MM.1S (cell line): Measurements from ENCODE around the gene PTPRG.
"Not testable (repeated sequence)": the region's sequence is repeated elsewhere in the genome, so short reads cannot be mapped to it uniquely, and the experiment has no call there.

Source experiments
- DNase-seq: peaks from one replicate; pipeline ENCODE4 v3.0.0-alpha.2; 2015
- H2AFZ ChIP-seq: fragments of 300-600 bp; sonication (generic); 2 replicates; pipeline ENCODE4 v1.6.0; 2016; ENCODE audit warnings: antibody characterized with exemption, low read length
- H3F3A ChIP-seq: fragments of 300-600 bp; sonication (generic); 2 replicates; pipeline ENCODE4 v1.6.1; 2016; ENCODE audit warnings: mild to moderate bottlenecking, antibody characterized with exemption, low read length, moderate library complexity, mixed read lengths; ENCODE audit not compliant: insufficient read depth
- H3K27ac ChIP-seq: fragments of 300-600 bp; sonication (generic); 2 replicates; pipeline ENCODE4 v1.5.1; 2016; ENCODE audit warnings: mild to moderate bottlenecking, low read length
- H3K27me3 ChIP-seq: fragments of 300-600 bp; sonication (generic); replicated peaks from 2 replicates; pipeline ENCODE4 v1.6.0; 2016; ENCODE audit warnings: low read length; ENCODE audit not compliant: insufficient read depth
- H3K36me3 ChIP-seq: fragments of 300-600 bp; sonication (generic); replicated peaks from 2 replicates; pipeline ENCODE4 v1.6.1; 2016; ENCODE audit warnings: mild to moderate bottlenecking, low read length, mixed read lengths; ENCODE audit not compliant: insufficient read depth
- H3K4me1 ChIP-seq: fragments of 300-600 bp; sonication (generic); 2 replicates; pipeline ENCODE4 v1.6.1; 2016; ENCODE audit warnings: low read length, mixed read lengths
- H3K4me2 ChIP-seq: fragments of 300-600 bp; sonication (generic); 2 replicates; pipeline ENCODE4 v1.6.0; 2016; ENCODE audit warnings: low read depth, low read length
- H3K4me3 ChIP-seq: fragments of 300-600 bp; sonication (generic); 2 replicates; pipeline ENCODE4 v1.5.1; 2016; ENCODE audit warnings: low read length, mixed read lengths
- H3K79me2 ChIP-seq: fragments of 300-600 bp; sonication (generic); 2 replicates; pipeline ENCODE4 v1.6.1; 2016; ENCODE audit warnings: mixed run types, low read length, mixed read lengths
- H3K9ac ChIP-seq: fragments of 300-600 bp; sonication (generic); 2 replicates; pipeline ENCODE4 v1.6.1; 2016; ENCODE audit warnings: low read length, mixed read lengths
- H3K9me2 ChIP-seq: fragments of 300-600 bp; sonication (generic); replicated peaks from 2 replicates; pipeline ENCODE4 v1.6.1; 2016; ENCODE audit warnings: mild to moderate bottlenecking, low read length, mixed read lengths; ENCODE audit not compliant: insufficient read depth
- H3K9me3 ChIP-seq: fragments of 300-600 bp; sonication (generic); replicated peaks from 2 replicates; pipeline ENCODE4 v1.6.1; 2016; ENCODE audit warnings: mild to moderate bottlenecking, low read length, mixed read lengths; ENCODE audit not compliant: insufficient read depth
- H4K20me1 ChIP-seq: fragments of 300-600 bp; sonication (generic); 2 replicates; pipeline ENCODE4 v1.6.1; 2016; ENCODE audit warnings: mild to moderate bottlenecking, low read length, moderate library complexity, mixed read lengths; ENCODE audit not compliant: insufficient read depth
- CTCF ChIP-seq: fragments of 300-600 bp; sonication (generic); IDR thresholded peaks from 2 replicates; pipeline ENCODE4 v1.5.1; 2016; ENCODE audit warnings: antibody characterized with exemption, low read length, mixed read lengths
- EZH2 ChIP-seq: fragments of 300-600 bp; sonication (generic); optimal IDR thresholded peaks from 2 replicates; pipeline ENCODE3; 2017; ENCODE audit warnings: low read depth, mild to moderate bottlenecking, antibody characterized with exemption, low read length, mixed read lengths
- EZH2phosphoT487 ChIP-seq: fragments of 300-600 bp; sonication (generic); IDR thresholded peaks from 2 replicates; pipeline ENCODE4 v1.6.1; 2018; ENCODE audit warnings: antibody characterized with exemption, low read length

The PTPRG gene

GRCh38 chr3:61547625-61548024 lies 13.7 kb upstream of the PTPRG start:
- Histone ChIP-seq H3K36me3 (no peaks in the 10 kb centered on the region), H3K9me3 (no peaks in the 10 kb centered on the region)

GRCh38 chr3:61552704-61553103 lies 8.7 kb upstream of the PTPRG start:
- H3K4me1 ChIP-seq, result not testable (repeated sequence)

More at GRCh38 chr3:61547625-61548024, 13.7 kb upstream of the PTPRG start:
- TF ChIP-seq EZH2 (no peak), EZH2phosphoT487 (no peak), CTCF (no peak)
- no peaks in the 10 kb centered on the region for H4K20me1 ChIP-seq
- no peaks in the 10 kb centered on the region for H3K27me3 ChIP-seq
- no peaks in the 10 kb centered on the region for H3K9me2 ChIP-seq
- no peak overlapping the region for H3K9ac ChIP-seq
- no peak for DNase-seq
- no peaks in the 10 kb centered on the region for H3K4me1 ChIP-seq
- no peak overlapping the region for H2AFZ ChIP-seq
- H3F3A ChIP-seq, result no peaks in the 10 kb centered on the region
- H3K79me2 ChIP-seq, result no peaks in the 10 kb centered on the region
- no peak overlapping the region for H3K4me2 ChIP-seq
- no peak overlapping the region for H3K4me3 ChIP-seq
- H3K27ac ChIP-seq, result no peak overlapping the region

GRCh38 chr3:61559136-61559731 lies 2.1 kb upstream of the PTPRG start:
- H3K36me3 ChIP-seq, result no peaks in the 10 kb centered on the region
- H4K20me1 ChIP-seq, result no peaks in the 10 kb centered on the region
- no peaks in the 10 kb centered on the region for H3K4me1 ChIP-seq
- H3K9me2 ChIP-seq, result no peaks in the 10 kb centered on the region
- H3K9ac ChIP-seq, result no peak overlapping the region
- H3K9me3 ChIP-seq, result no peaks in the 10 kb centered on the region
- H3K4me2 ChIP-seq, result no peak overlapping the region
- peaks cover 26% of the 10 kb centered on the region for H3K79me2 ChIP-seq
- DNase-seq, result no peak
- no peak overlapping the region for H2AFZ ChIP-seq
- H3K27ac ChIP-seq, result no peak overlapping the region
- no peaks in the 10 kb centered on the region for H3K27me3 ChIP-seq
- TF ChIP-seq CTCF (0 out of 2 replicates have a peak, but pooled peaks have one; percentile 11), EZH2 (no peak), EZH2phosphoT487 (no peak)
- H3K4me3 ChIP-seq, result no peak overlapping the region
- H3F3A ChIP-seq, result peaks cover 13% of the 10 kb centered on the region

More at GRCh38 chr3:61552704-61553103, 8.7 kb upstream of the PTPRG start:
- not testable (repeated sequence) for H3K27ac ChIP-seq, H4K20me1 ChIP-seq, H3F3A ChIP-seq, H3K36me3 ChIP-seq, H3K4me2 ChIP-seq, H3K9me3 ChIP-seq, H2AFZ ChIP-seq, H3K4me3 ChIP-seq, DNase-seq, H3K27me3 ChIP-seq, H3K79me2 ChIP-seq, H3K9me2 ChIP-seq, H3K9ac ChIP-seq
